Left hindlimb (tissue), 1 donor: ENCODE data around the gene RBM11.
A peak's percentile ranks its signal among the peaks of the same experiment; 100 is the strongest.

Experiments
- DNase-seq: peaks from one replicate; pipeline ENCODE4 v3.0.0-alpha.2; 2018

Gene RBM11

GRCh38 chr21:14271641-14272040 lies 55.7 kb downstream of the RBM11 start:
- DNase-seq = no peak

DNA sequence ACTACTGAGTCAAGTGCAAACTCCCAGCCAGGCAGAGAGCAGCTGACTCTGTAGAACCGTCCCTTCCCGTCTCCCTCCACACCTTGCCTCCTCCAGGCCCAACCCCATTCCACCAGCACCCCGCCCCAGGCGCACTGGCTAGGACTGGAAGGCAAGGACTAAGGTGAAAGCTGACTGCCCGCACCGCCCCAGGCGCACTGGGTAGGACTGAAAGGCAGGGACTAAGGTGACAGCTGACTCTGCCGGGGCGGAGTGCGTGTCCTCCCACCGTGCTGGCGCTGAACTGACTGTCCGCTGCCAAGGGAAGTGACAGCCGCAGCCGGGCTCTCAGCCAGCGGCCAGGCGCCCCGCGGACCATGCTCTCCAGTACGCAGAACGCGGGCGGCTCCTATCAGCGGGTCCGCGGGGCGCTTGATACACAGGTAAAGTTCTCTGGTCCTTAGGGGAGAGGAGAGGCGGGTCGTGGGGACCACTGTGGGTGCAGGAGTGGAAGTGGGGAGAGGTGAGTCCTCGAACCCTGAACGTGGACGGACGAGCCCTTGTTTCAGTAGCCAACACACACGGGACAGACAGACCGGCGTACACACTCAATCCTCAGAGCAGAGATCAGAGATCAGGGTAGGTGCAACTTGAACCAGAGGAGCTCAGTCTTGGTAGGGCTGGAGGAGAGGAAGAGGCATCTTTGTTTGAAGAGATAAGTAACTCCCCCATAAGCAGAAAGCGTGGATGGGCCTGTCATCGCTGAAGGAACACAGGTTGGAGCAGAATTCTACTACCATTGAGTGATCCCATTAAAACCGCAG lies 58.0 kb downstream of the RBM11 start:
- DNase-seq = peak; percentile 67

GRCh38 chr21:14275702-14276205 lies 59.8 kb downstream of the RBM11 start:
- DNase-seq = no peak
